Esophagus muscularis mucosa (tissue), 3 donors: Measurements from ENCODE around the gene FGF14.

Experiments used
- CTCF ChIP-seq, 3 experiments: fragments of 200-600 bp in 2 of 3; fragments of 450-650 bp in 1 of 3; sonication (generic) in 2 of 3; IDR thresholded peaks; one replicate each; pipeline ENCODE4 v1.5.1; 2017 to 2019; ENCODE audit warnings: antibody characterized with exemption in 3 of 3, mild to moderate bottlenecking in 2 of 3, moderate library complexity in 1 of 3
- POLR2A ChIP-seq: fragments of 450-650 bp; IDR thresholded peaks from one replicate; pipeline ENCODE4 v1.6.1; 2017; ENCODE audit warnings: antibody characterized with exemption, moderate library complexity, mild to moderate bottlenecking, low read depth
- POLR2AphosphoS5 ChIP-seq, 2 donors: sonication (generic); formaldehyde crosslinking; IDR thresholded peaks; one replicate each; pipeline ENCODE4 v1.6.1; 2017; ENCODE audit warnings: antibody characterized with exemption in 2 of 2

DNA sequence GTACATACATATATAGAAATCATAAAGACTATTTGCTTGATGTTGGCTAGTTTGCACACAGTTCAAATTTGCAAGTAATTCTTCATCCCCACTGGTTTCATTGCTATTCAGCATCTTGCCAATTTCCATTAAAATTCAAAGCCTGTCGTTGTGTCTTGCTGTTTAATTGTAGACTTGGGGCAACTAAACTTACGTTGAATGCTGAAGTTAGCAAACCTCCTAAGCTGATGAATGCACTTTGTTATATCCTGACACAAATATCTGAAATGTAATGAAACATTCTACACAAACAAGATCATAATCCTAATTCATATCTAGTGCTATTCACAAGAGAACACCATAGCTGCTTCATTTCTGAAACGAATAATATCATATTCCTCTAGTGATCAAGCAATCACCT is 568.2 kb downstream of the FGF14 start:
- no peak for TF ChIP-seq POLR2AphosphoS5 (IDR thresholded peaks at IDR 0.05)
- TF ChIP-seq CTCF (IDR thresholded peaks at IDR 0.05), result no peak
- no peak for TF ChIP-seq POLR2A
